HEK293 (cell line): ENCODE data around the gene MCTS1.
A peak's percentile ranks its signal among the peaks of the same experiment; 100 is the strongest.

Source experiments
- CTCF ChIA-PET: fragments of 350-600 bp; formaldehyde crosslinking; extraction: SDS; loops from one replicate; lab custom pipeline; 2021; ENCODE audit warnings: antibody characterized with exemption; lab: Yijun Ruan, JAX
- POLR2A ChIA-PET: fragments of 300-600 bp; formaldehyde crosslinking; extraction: SDS; loops from one replicate; lab custom pipeline; 2020; ENCODE audit warnings: antibody characterized with exemption, inconsistent platforms; lab: Yijun Ruan, JAX
- H3K27ac ChIP-seq: fragments of 200-500 bp; sonication (Bioruptor generic); 2 replicates; pipeline ENCODE4 v1.5.1; 2014; ENCODE audit warnings: low read depth, low read length, control low read depth, inconsistent platforms; ENCODE audit errors: extremely low read depth
- H3K36me3 ChIP-seq, 2 experiments: fragments of 200-500 bp in 1 of 2; sonication (Bioruptor generic) in 1 of 2; 1 replicate in 1 of 2; 2 replicates in 1 of 2; pipeline ENCODE4 v1.5.1; 2014 to 2017; ENCODE audit warnings: inconsistent platforms in 2 of 2, low read length in 2 of 2; ENCODE audit not compliant: control insufficient read depth in 2 of 2, insufficient read depth in 1 of 2
- H3K4me1 ChIP-seq: fragments of 200-500 bp; sonication (Bioruptor generic); 2 replicates; pipeline ENCODE4 v1.5.1; 2014; ENCODE audit warnings: mild to moderate bottlenecking, low read length, inconsistent platforms; ENCODE audit not compliant: control insufficient read depth, insufficient read depth
- H3K4me3 ChIP-seq: 2 replicates; pipeline ENCODE4 v1.5.1; 2011; ENCODE audit warnings: low read depth, mild to moderate bottlenecking, control low read depth, low read length, moderate library complexity
- H3K9me3 ChIP-seq: fragments of 200-500 bp; sonication (Bioruptor generic); 2 replicates; pipeline ENCODE4 v1.5.1; 2014; ENCODE audit warnings: low read depth, low read length, inconsistent platforms; ENCODE audit not compliant: control insufficient read depth, insufficient read depth
- AEBP2 ChIP-seq: fragments of 450-650 bp; formaldehyde crosslinking; IDR thresholded peaks from 2 replicates; pipeline ENCODE4 v1.5.1; 2016; ENCODE audit warnings: missing biosample characterization, missing genetic modification characterization, borderline replicate concordance
- GLI4 ChIP-seq: fragments of 450-650 bp; formaldehyde crosslinking; IDR thresholded peaks from 2 replicates; pipeline ENCODE4 v1.5.1; 2016; ENCODE audit warnings: missing biosample characterization, missing genetic modification characterization
- GLIS2 ChIP-seq: fragments of 450-650 bp; formaldehyde crosslinking; IDR thresholded peaks from 2 replicates; pipeline ENCODE4 v1.5.1; 2016; ENCODE audit warnings: missing biosample characterization, missing genetic modification characterization
- HOXC10 ChIP-seq: sonication (generic); formaldehyde crosslinking; IDR thresholded peaks from 2 replicates; pipeline ENCODE4 v1.8.1; 2023; ENCODE audit warnings: mild to moderate bottlenecking, missing genetic modification reagents
- KLF9 ChIP-seq: fragments of 450-650 bp; formaldehyde crosslinking; IDR thresholded peaks from 2 replicates; pipeline ENCODE4 v1.5.1; 2016; ENCODE audit warnings: missing biosample characterization, missing genetic modification characterization, low read depth
- PRDM1 ChIP-seq: fragments of 450-650 bp; formaldehyde crosslinking; IDR thresholded peaks from 2 replicates; pipeline ENCODE4; 2016; ENCODE audit warnings: missing biosample characterization, missing genetic modification characterization
- PRDM10 ChIP-seq: fragments of 450-650 bp; formaldehyde crosslinking; IDR thresholded peaks from 2 replicates; pipeline ENCODE4 v1.5.1; 2016; ENCODE audit warnings: missing biosample characterization, missing genetic modification characterization
- ZBTB1 ChIP-seq: fragments of 450-650 bp; formaldehyde crosslinking; IDR thresholded peaks from 2 replicates; pipeline ENCODE4 v1.5.1; 2016; ENCODE audit warnings: missing biosample characterization, missing genetic modification characterization
- ZBTB6 ChIP-seq: fragments of 450-650 bp; formaldehyde crosslinking; IDR thresholded peaks from 2 replicates; pipeline ENCODE4 v1.5.1; 2017; ENCODE audit warnings: missing biosample characterization, missing genetic modification characterization
- ZFP69B ChIP-seq: fragments of 450-650 bp; formaldehyde crosslinking; IDR thresholded peaks from 2 replicates; pipeline ENCODE4 v1.5.1; 2016; ENCODE audit warnings: missing biosample characterization, missing genetic modification characterization
- ZNF121 ChIP-seq: fragments of 450-650 bp; formaldehyde crosslinking; IDR thresholded peaks from 2 replicates; pipeline ENCODE4 v1.5.1; 2016; ENCODE audit warnings: missing biosample characterization, missing genetic modification characterization
- ZNF174 ChIP-seq: fragments of 450-650 bp; formaldehyde crosslinking; IDR thresholded peaks from 2 replicates; pipeline ENCODE4 v1.5.0; 2017; ENCODE audit warnings: missing biosample characterization, mild to moderate bottlenecking, missing genetic modification characterization
- ZNF19 ChIP-seq: fragments of 450-650 bp; formaldehyde crosslinking; IDR thresholded peaks from 2 replicates; pipeline ENCODE4; 2016; ENCODE audit warnings: missing biosample characterization, missing genetic modification characterization, low read depth
- ZNF223 ChIP-seq: fragments of 450-650 bp; formaldehyde crosslinking; IDR thresholded peaks from 2 replicates; pipeline ENCODE4 v1.5.1; 2016; ENCODE audit warnings: missing biosample characterization, missing genetic modification characterization
- ZNF362 ChIP-seq: fragments of 450-650 bp; formaldehyde crosslinking; IDR thresholded peaks from 2 replicates; pipeline ENCODE4 v1.5.1; 2016; ENCODE audit warnings: missing biosample characterization, missing genetic modification characterization
- ZNF394 ChIP-seq: fragments of 450-650 bp; formaldehyde crosslinking; IDR thresholded peaks from 2 replicates; pipeline ENCODE4 v1.5.1; 2016; ENCODE audit warnings: missing biosample characterization, missing genetic modification characterization, mild to moderate bottlenecking, moderate library complexity, borderline replicate concordance
- ZNF501 ChIP-seq: fragments of 450-650 bp; formaldehyde crosslinking; IDR thresholded peaks from 2 replicates; pipeline ENCODE4 v1.5.1; 2016; ENCODE audit warnings: missing biosample characterization, missing genetic modification characterization
- ZNF639 ChIP-seq: fragments of 450-650 bp; formaldehyde crosslinking; IDR thresholded peaks from 2 replicates; pipeline ENCODE4 v1.5.1; 2016; ENCODE audit warnings: missing biosample characterization, missing genetic modification characterization
- ZNF837 ChIP-seq: fragments of 450-650 bp; formaldehyde crosslinking; IDR thresholded peaks from 2 replicates; pipeline ENCODE4 v1.5.1; 2016; ENCODE audit warnings: missing biosample characterization, missing genetic modification characterization
- ZSCAN18 ChIP-seq: fragments of 450-650 bp; formaldehyde crosslinking; IDR thresholded peaks from 2 replicates; pipeline ENCODE4 v1.5.1; 2016; ENCODE audit warnings: missing biosample characterization, missing genetic modification characterization

Gene MCTS1

GRCh38 chrX:120603707-120604360, at the start of gene MCTS1 (continued):
- no peak for TF ChIP-seq ZNF174 (tag by site-specific recombination)
- TF ChIP-seq ZNF394 (tag by site-specific recombination), result peak; percentile 54; the same call in 1 of the 2 replicates
- TF ChIP-seq ZBTB6 (tag by site-specific recombination), result peak; percentile 76
- peak; percentile 46; the same call in 1 of the 2 replicates for TF ChIP-seq ZFP69B (tag by site-specific recombination)
- no peak for TF ChIP-seq AEBP2 (tag by site-specific recombination)
- peak; percentile 47; the same call in 1 of the 2 replicates for TF ChIP-seq GLIS2
- TF ChIP-seq GLI4, result no peak
- peak; percentile 62; the same call in 1 of the 2 replicates for TF ChIP-seq HOXC10
- peak; percentile 76 for TF ChIP-seq ZNF362 (tag by site-specific recombination)

GRCh38 chrX:120556251-120556650, 47.6 kb upstream of the MCTS1 start:
- ChIA-PET POLR2A (no interaction called here), CTCF (no interaction called here)
- TF ChIP-seq ZNF121 (peak; percentile 65; the same call in 1 of the 2 replicates), PRDM1 (no peak), ZNF19 (no peak), ZNF223 (tag by site-specific recombination) (no peak), ZNF639 (tag by site-specific recombination) (no peak), ZBTB1 (no peak), KLF9 (no peak), ZNF501 (tag by site-specific recombination) (no peak)

GRCh38 chrX:120559804-120560203, 44.1 kb upstream of the MCTS1 start:
- no peak for TF ChIP-seq ZNF837 (tag by site-specific recombination)
- peak; percentile 52 for TF ChIP-seq PRDM10 (tag by site-specific recombination)
- TF ChIP-seq ZSCAN18, result no peak
- TF ChIP-seq, all 188 proteins: peak for 1
- ChIA-PET CTCF (interaction anchor here (0.7 to 1.2 kb wide), 3 partner anchors 15 to 25 kb away, joined by 3 to 4 read pairs (median 3); no protein-coding TSS in a partner anchor), POLR2A (interaction anchor here (2.0 to 2.5 kb wide), 2 partner anchors 7 to 45 kb away, joined by 8 to 37 read pairs; partner anchors contain the start of gene MCTS1)
- no peaks in the 10 kb centered on the region for H3K9me3 ChIP-seq
- H3K36me3 ChIP-seq, result peaks cover 7 to 25% of the 10 kb centered on the region in 2 experiments
- H3K27ac ChIP-seq, result peak overlapping the region; percentile 97
- H3K4me3 ChIP-seq, result peak overlapping the region; percentile 71
- H3K4me1 ChIP-seq, result no peaks in the 10 kb centered on the region

More at GRCh38 chrX:120556251-120556650, 47.6 kb upstream of the MCTS1 start:
- Histone ChIP-seq H3K36me3 (peaks cover 22 to 41% of the 10 kb centered on the region in 2 experiments), H3K4me3 (no peak overlapping the region), H3K4me1 (no peaks in the 10 kb centered on the region), H3K9me3 (no peaks in the 10 kb centered on the region), H3K27ac (no peak overlapping the region)
